GM13976 (cell line): ENCODE data around the gene NME7.

Experiments used
- DNase-seq: peaks from one replicate; pipeline ENCODE4 v3.0.0; 2012; ENCODE audit warnings: low spot score
- in situ Hi-C: fragments of 300-500 bp; cut with MboI; formaldehyde crosslinking; loops from one replicate; pipeline ENCODE4 v1.12.0; 2022; ENCODE audit warnings: low sequenced_read_pairs, mixed read lengths, inconsistent platforms; ENCODE audit not compliant: unreplicated experiment
- TF ChIP-seq, protein P1 (sequence below): IDR thresholded peaks from 2 replicates; pipeline ENCODE4 v1.5.1; 2012; ENCODE audit warnings: borderline replicate concordance, mild to moderate bottlenecking; ENCODE audit not compliant: insufficient read depth; ENCODE audit errors: extremely low read depth, missing control alignments, control extremely low read depth

Gene NME7

DNA sequence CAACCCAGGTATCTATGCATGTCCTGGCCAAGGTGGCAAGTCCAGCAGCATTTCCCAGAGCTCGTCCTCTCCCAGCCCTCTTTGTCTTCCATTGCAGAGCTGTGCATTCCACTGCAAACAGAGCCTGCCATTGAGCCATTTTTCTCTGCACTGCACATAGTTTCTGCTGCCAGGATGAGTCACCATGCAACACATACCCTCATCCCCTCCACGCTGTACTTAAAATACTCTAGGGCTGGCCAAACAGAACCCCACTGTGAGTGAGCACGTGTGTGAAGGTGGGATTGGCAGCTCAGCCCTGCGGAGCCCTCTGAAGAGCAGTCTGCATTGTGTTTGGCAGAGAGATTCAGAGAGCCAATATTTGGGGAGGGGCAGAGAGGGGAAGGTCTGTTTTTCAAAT, 265.0 kb downstream of the NME7 start:
- in situ Hi-C loops = loop anchor here (25.0 kb wide), 1 partner anchor 490 kb away; no protein-coding TSS in a partner anchor
- TF ChIP-seq, protein P1, sequence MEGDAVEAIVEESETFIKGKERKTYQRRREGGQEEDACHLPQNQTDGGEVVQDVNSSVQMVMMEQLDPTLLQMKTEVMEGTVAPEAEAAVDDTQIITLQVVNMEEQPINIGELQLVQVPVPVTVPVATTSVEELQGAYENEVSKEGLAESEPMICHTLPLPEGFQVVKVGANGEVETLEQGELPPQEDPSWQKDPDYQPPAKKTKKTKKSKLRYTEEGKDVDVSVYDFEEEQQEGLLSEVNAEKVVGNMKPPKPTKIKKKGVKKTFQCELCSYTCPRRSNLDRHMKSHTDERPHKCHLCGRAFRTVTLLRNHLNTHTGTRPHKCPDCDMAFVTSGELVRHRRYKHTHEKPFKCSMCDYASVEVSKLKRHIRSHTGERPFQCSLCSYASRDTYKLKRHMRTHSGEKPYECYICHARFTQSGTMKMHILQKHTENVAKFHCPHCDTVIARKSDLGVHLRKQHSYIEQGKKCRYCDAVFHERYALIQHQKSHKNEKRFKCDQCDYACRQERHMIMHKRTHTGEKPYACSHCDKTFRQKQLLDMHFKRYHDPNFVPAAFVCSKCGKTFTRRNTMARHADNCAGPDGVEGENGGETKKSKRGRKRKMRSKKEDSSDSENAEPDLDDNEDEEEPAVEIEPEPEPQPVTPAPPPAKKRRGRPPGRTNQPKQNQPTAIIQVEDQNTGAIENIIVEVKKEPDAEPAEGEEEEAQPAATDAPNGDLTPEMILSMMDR = no peak
- no peak for DNase-seq

DNA sequence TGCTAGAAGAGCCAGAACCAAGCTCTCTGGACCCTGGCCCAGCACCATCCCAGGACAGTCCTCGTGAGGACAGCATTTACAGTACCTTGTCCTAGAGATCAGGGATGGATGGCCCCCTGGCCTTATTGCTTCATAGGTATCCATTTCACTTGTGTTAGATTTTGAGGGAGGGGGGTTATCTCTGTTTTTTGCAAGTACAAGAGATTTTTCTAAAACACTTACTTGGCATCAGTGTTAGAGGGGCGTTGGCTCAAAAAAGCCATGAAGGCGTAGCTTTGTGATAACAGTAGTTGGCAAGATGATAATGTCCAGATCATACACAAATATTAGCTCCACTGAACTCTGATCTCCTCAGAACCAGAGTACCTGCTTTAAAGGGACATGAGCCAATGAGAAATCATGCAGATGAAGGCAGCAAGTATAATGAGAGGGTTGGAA, 266.9 kb downstream of the NME7 start:
- DNase-seq = no peak
- in situ Hi-C loops = loop anchor here (25.0 kb wide), 1 partner anchor 488 kb away; no protein-coding TSS in a partner anchor
- TF ChIP-seq, protein P1 = no peak

DNA sequence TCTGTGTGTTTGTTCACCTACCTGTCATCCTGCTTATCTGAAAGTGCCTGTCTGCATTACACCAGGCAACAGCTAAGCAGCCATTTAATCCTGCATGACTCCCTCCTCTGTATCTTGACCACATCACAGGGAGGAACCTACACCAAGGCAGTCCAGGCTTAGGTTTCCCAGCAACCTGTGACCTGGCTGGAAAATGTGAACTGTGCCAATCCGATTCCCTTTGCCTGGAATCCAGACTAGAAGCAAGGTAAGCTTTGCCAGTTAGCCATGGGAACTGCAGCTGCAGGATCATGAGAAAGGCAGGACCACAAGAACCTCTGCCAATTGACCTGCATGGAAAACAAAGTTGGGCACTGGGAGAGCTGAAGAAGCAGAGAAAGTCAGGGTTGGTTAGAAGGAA, 267.4 kb downstream of the NME7 start:
- no peak for DNase-seq

DNA sequence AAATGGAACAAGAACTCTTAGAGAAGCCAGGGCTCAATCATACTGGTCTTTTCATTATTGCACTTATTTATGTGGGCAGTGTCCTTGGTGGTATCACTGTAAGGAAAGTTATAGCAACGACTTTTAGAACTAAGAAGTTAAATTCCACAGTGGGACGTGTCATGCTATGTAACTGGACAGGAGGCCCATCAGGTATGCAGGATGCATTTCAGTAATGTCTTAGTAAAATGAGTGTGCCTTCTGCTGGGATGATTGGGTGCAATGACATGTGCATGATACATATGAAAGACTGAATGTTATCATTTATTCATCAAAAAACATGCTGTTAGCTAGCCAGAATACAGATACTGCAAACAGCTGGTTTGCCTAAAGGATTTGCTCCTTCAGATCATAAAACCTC, 268.0 kb downstream of the NME7 start:
- in situ Hi-C loops = no loop called here

More for the DNA sequence above, 267.4 kb downstream of the NME7 start:
- TF ChIP-seq, protein P1 = no peak
- in situ Hi-C loops = loop anchor here (25.0 kb wide), 1 partner anchor 488 kb away; no protein-coding TSS in a partner anchor

DNA sequence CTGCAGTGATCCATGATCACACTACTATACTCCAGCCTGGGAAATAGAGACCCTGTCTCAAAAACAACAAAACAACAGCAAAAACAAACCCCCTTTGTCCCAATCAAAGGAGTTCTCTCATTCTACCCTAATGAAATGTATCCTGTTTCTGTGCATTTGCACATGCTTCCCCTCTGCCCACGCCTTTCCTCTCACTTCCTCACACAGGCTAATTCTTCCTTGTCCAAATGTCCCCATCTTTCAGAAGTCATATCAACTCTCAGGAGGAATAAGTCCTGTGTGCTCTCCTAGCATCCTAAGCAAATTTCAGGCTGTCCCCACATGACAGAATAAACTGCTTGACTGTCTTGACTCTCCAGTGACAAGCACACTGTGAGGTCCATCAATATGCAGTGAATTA, 269.2 kb downstream of the NME7 start:
- no peak for DNase-seq
- TF ChIP-seq, protein P1 = no peak
- in situ Hi-C loops = no loop called here

More for the DNA sequence above, 268.0 kb downstream of the NME7 start:
- TF ChIP-seq, protein P1 = no peak
- no peak for DNase-seq

DNA sequence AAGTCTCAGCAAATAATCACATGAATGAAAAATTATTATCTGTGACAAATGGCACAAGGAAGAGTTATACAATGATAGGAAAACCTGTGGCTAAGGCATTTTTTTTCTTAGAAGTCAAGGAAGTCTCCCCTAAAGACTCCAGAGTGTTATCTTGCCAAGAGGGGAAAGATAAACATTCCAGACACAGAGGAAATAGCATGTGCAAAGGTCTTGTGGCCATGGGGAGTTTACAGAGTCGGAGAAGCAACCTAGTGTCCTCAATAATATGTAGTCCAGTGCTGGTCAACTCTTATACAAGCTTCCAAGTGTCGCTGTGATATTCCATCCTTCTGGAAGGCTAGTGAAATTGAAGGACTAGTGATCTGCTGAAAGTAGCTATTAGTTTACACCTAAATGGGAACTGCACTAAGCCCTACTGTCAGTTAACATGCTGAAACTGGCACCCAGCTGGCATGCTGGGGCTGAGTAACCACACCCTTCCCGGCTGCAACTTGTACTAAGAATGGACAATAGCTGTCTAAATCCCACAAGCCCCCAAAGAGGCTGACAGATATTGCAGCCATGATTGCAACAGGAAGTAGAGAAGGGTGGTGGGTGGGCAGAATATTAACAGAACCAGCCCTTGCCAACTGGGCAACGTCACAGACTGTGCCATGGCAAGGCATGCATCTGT, 272.6 kb downstream of the NME7 start:
- TF ChIP-seq, protein P1 = no peak
- in situ Hi-C loops = no loop called here
- DNase-seq = no peak
